ENCODE measurements around the gene ATXN7L3. TPM values are rescaled to one million over a fixed set of nuclear protein-coding genes. Genes with fewer than 3 reads are reported as not detected.

The ATXN7L3 gene
- total RNA-seq, 4 donors from 2014 or later: 4.6 to 98.4 (median 36.2) TPM

- intact Hi-C loops (cut with DNase I; ENCODE audit: low total_unique reads): no loop called here
- TF ChIP-seq POLR2A (IDR thresholded peaks at IDR 0.05) (no peak), CTCF (IDR thresholded peaks at IDR 0.05) (no peak)
These were observed 17.0 kb upstream of the ATXN7L3 start for GRCh38 chr17:44216694-44217093.

DNA sequence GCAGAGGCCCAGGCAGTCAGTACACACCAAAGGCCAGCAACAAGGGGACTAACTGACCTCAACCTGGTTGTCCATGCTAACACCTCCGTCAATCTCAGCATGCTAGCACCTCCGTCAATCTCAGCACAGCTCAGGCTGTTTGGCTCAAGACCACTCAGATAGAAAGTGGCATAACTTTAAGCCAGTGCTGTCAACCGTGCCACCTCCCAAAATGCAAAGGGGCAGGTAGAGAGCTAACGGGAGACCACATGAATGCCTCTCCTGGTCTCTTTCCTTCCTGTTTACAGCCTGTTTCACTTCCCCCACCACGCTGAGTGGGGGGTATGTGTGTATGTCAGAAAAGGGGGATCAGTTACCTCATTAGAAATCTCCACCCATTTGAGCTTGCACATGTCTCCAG is 16.5 kb upstream of the ATXN7L3 start:
- H3K27me3 ChIP-seq: no peaks in the 10 kb centered on the region
- no peak for DNase-seq
- no peak for TF ChIP-seq CTCF (IDR thresholded peaks at IDR 0.05)
- intact Hi-C loops (cut with DNase I; ENCODE audit: low total_unique reads): no loop called here
- H3K4me1 ChIP-seq: peaks cover 14 to 16% of the 10 kb centered on the region in 2 donors
- H3K9me3 ChIP-seq: no peaks in the 10 kb centered on the region
- H3K27ac ChIP-seq: no peak overlapping the region
- H3K36me3 ChIP-seq: no peaks in the 10 kb centered on the region
- H3K4me3 ChIP-seq: no peak overlapping the region

More at GRCh38 chr17:44216694-44217093, 17.0 kb upstream of the ATXN7L3 start:
- peak overlapping the region in 1 of 2 donors; percentile 100 for H3K27ac ChIP-seq
- H3K4me3 ChIP-seq: no peak overlapping the region
- DNase-seq: no peak
- H3K27me3 ChIP-seq: no peaks in the 10 kb centered on the region
- no peaks in the 10 kb centered on the region for H3K9me3 ChIP-seq
- H3K4me1 ChIP-seq: peaks cover 12 to 16% of the 10 kb centered on the region in 2 donors
- no peaks in the 10 kb centered on the region for H3K36me3 ChIP-seq

DNA sequence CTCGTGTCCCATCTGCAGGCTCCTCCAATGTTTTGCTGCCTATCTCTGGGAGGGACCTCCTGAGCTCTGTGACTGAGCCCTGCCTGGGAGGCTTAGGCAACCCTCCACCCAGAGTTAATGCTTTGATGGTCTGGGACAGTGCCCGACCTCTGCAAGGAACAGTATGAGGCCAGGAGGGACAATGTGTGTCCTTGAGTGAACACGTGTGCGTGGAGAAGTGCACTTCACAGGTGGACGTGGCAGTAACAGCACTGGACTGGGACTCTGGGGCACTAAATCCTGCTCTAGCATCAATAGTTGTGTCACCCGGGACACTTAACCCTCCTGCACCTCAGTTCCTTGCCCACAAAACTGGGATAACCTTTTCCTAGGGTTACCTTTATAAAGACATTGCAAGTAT is 15.2 kb upstream of the ATXN7L3 start:
- DNase-seq: no peak

DNA sequence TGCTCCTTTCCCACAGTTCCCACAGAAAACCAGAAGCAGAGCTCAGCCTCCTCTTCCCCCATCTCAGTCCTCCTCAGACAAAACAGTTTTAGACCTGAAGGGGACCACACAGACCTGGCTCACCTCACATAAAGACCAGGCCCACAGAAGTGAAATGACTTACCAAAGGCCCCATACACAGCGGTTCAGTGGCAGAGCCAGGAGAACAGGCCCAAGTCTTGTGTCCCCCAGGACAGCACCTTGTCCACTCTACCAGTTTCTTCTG is 14.5 kb upstream of the ATXN7L3 start:
- Histone ChIP-seq H3K36me3 (no peaks in the 10 kb centered on the region), H3K4me1 (peaks cover 16 to 27% of the 10 kb centered on the region in 2 donors)
- intact Hi-C loops (cut with DNase I; ENCODE audit: low total_unique reads): loop anchor here (5.0 kb wide), 1 partner anchor 118 kb away; no protein-coding TSS in a partner anchor

More for the DNA sequence above, 15.2 kb upstream of the ATXN7L3 start:
- intact Hi-C loops (cut with DNase I; ENCODE audit: low total_unique reads): loop anchor here (5.0 kb wide), 1 partner anchor 117 kb away; no protein-coding TSS in a partner anchor
- Histone ChIP-seq H3K4me3 (no peak overlapping the region), H3K4me1 (peaks cover 16 to 27% of the 10 kb centered on the region in 2 donors), H3K9me3 (no peaks in the 10 kb centered on the region), H3K27ac (no peak overlapping the region), H3K36me3 (no peaks in the 10 kb centered on the region), H3K27me3 (no peaks in the 10 kb centered on the region)
- TF ChIP-seq CTCF (IDR thresholded peaks at IDR 0.05): no peak
- no peak for TF ChIP-seq POLR2A (IDR thresholded peaks at IDR 0.05)

More for the DNA sequence above, 14.5 kb upstream of the ATXN7L3 start:
- no peaks in the 10 kb centered on the region for H3K9me3 ChIP-seq
- DNase-seq: no peak
- no peak overlapping the region for H3K4me3 ChIP-seq
- no peaks in the 10 kb centered on the region for H3K27me3 ChIP-seq
- H3K27ac ChIP-seq: no peak overlapping the region
- TF ChIP-seq POLR2A (IDR thresholded peaks at IDR 0.05) (no peak), CTCF (IDR thresholded peaks at IDR 0.05) (no peak)

Measured in uterus (tissue), 4 donors.